Stimulated activated CD4-positive, alpha-beta T cell treated with anti-CD3 and anti-CD28 coated beads, Interleukin-1b, Interleukin-23, amount 100 ng/mL, for 4 hours (primary cell): Measurements from ENCODE around the gene FER.
"Not testable (repeated sequence)": the region's sequence is repeated elsewhere in the genome, so short reads cannot be mapped to it uniquely, and the experiment has no call there.

Experiments used
- DNase-seq, 2 donors: peaks; one replicate each; pipeline ENCODE4 v3.0.0-alpha.2; 2020; ENCODE audit warnings: low read depth in 2 of 2

FER gene

DNA sequence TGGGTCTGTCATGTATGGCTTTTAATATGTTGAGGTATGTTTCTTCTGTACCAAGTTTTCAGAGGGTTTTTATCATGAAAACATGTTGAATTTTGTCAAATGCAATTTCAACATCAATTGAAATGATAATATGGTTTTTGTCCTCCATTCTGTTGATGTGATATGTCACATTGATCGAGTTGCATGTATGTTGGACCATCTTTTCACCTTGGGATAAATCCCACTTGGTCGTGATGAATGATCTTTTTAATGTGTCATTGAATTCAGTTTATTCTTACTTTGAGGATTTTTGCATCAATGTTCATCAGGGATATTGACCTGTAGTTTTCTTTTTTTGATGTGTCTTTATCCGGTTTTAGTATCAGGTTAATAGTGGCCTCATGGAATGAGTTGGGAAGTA, 373.5 kb downstream of the FER start:
- no peak for DNase-seq

DNA sequence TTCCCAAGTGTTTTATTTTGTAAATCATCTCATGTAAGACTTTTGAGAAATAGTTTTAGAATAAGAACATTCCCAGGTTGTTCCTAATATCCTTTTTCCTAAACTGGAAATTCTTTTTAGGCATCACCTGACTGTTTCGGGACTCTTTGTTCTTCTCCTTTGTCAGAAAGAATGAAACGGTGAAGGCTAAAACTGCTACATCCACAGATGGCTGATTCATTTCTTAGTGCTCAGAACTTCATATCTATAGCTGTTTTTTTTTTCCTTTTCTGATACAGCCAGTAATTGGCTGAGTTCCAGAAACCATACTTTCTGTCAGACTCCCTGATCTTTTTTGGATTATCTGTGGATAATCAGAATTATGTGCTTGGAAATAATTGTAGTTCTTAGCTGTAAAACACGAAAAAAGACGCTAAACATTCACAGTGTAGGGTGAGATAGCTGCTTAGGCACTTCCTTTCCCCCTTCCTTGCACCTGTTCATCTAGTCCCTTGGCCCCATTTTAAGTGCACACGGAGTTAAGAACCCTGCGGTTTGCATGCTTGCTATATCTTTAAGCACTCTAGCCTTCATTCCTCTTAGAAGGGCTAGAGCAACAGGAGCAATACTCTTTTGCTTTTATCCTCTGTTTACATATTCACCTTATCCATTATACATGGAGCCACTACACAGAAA, 378.2 kb downstream of the FER start:
- DNase-seq, result no peak

DNA sequence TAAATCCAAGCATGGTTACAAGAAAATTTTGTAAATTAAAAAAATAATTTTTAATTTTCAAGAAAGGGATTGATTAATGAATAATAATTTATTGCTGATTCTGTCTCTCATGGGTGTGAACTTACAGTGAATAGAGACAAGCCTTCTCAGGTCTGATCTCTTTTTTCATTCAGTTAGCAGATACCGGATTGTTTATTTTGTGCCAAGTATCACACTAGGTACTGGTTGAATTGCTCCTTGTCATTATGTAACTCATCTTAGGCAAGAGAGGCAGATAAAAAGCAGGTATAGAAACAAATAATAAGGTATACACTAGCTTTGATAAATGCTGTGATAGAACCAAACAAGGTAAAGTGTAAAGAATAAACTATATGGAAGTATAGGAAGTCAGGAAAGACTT, 378.8 kb downstream of the FER start:
- no peak for DNase-seq

- no peak for DNase-seq
Observed at GRCh38 chr5:109136906-109137305, 389.2 kb downstream of the FER start.

- no peak for DNase-seq
Observed at GRCh38 chr5:109141222-109142200, 393.8 kb downstream of the FER start.

- DNase-seq, result no peak
Observed at GRCh38 chr5:109143031-109143430, 395.3 kb downstream of the FER start.

DNA sequence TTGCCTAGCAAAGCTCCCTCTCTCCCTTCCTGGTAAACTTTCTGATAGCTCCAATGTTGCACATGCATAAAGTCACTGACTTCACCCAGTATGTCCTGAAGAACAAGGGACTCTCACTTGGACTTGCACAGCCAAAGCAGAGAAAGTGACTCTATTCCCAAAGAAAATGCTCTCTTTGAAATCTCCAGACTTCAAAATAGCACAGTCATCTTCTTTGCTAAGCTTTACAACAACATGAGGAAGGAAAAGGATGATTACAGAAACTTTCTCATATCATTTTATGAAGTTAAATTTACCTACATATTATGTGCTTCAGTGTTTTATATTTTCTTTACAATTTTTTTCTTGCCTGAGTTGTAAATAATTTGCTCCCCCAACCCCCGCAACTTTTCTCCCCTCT, 397.4 kb downstream of the FER start:
- DNase-seq, result no peak

- no peak for DNase-seq
Observed at GRCh38 chr5:109146591-109146990, 398.9 kb downstream of the FER start.

DNA sequence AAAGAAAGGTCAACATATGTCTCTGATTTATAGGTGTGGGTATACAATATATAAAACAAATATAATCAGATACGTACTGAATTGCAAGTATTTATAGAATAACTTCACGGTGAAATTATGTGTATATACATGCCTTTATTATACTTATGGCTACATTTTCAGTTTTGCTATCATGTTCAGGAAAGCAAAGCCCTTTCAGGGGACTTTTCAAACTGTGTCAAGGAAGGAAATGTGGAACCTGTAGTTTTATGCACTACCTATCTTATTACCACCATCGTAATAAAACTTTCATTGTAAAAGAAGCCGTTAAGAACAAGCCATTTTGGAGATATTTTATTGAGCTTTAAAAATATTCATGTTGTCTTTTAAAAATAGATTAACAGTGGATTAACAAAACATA, 404.9 kb downstream of the FER start:
- no peak for DNase-seq

GRCh38 chr5:109155625-109156024, 407.9 kb downstream of the FER start:
- no peak for DNase-seq

DNA sequence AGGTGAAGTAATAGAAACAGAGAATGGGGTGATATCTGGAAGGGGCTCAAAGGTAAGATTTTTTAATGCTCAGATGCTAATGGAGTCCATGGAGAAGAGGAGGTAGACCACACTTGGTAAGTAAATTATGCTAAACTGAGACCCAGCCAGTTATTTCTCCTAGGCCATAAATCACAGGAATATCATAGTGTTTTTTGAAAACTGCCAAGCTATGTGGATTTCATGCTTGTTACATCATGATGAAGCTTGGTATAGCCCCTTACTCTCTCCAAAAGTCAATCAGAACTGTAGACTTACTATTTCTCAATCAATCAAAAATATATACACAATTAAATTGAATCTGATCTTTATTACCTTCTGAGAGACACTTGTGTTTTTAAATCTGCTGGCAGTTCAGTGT, 409.2 kb downstream of the FER start:
- no peak for DNase-seq

- no peak for DNase-seq
Observed at GRCh38 chr5:109160468-109160867, 412.8 kb downstream of the FER start.

- no peak for DNase-seq
Observed at GRCh38 chr5:109161914-109162683, 414.4 kb downstream of the FER start.

GRCh38 chr5:109163336-109163735, 415.6 kb downstream of the FER start:
- no peak for DNase-seq

DNA sequence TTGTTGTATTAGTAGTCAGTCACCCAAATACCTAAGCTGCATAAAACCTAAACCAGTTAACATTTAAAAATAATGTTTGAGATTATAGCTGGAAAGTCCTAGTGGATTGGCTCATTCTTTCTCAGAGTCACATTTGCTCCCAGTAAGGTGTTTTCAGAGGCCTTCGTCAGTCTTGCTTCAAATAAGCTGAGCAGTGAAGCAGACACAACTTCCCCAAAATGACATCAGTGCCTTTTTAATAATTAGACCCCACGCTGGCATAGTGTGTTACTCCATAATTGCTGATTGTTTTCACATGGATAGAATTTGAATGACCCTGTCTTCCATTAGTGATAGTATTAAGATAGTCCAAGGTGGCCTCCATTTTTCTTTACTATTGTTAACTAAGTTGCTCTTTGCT, 416.3 kb downstream of the FER start:
- DNase-seq, result no peak

DNA sequence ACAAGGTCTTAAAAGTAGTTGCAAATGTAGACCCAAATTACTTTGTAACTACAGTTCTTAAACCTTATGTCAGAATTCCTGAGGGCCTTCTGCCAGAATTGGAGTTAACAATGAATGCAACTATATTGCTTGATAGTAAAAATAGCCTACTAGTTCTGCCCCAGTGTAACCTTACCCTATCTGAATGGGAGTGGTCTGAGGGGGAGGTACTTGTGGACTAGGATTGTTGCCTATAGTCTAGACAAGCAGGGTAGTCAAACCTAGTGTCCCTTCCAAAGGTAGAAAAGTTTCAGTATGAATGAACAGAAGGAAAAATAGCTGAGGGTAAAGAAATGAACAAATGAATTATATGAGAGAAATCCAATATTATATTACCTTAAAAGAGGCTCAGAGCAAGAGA, 419.9 kb downstream of the FER start:
- no peak for DNase-seq

DNA sequence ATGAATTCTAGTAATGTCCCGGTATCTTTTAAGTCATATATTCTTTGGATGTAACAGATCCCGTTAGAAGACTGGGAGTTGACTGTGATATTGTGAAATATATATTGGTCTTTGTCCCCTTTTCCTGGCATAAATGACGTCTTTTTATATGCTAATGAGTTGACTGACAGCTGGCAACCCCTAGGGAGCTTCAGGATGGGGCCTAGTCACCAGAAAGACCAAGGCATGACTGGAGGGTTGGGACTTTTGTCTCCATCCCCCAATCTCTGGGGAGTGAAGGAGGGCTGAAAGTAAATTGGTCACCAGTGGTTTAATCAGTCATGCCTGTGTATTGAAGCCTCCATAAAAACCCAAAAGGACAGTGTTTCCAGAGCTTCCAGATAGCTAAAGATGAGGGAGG, 420.5 kb downstream of the FER start:
- DNase-seq, result no peak

GRCh38 chr5:109170629-109171350, 423.1 kb downstream of the FER start:
- no peak for DNase-seq

GRCh38 chr5:109171437-109172073, 423.9 kb downstream of the FER start:
- DNase-seq, result not testable (repeated sequence)

- no peak for DNase-seq
Observed at GRCh38 chr5:109173036-109173794, 425.5 kb downstream of the FER start.
